ENCODE measurements around the gene SMYD3.

DNA sequence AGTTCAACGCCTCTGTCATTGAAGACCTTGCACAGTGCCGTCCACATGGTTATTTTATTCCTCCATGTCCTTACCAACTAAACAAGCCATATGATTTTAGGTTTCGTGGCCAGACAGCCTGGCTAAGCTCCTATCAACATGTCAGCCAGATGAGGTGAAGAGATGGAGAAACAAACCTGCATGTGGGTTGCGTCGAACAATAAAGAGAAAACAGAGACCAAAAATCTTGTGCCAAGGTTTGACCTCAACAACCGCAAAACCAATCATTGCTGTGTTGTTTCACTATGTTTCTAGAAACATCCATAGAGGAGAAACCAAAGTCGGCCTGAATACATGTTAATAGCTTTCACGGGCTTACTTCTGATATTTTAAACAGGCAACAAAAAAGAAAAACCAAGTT, 544.6 kb downstream of the SMYD3 start:
- no peak for TF ChIP-seq POLR2AphosphoS2 (conservative IDR thresholded peaks at IDR 0.05; ENCODE audit: low read length)
- no peak for TF ChIP-seq RAD21 (conservative IDR thresholded peaks at IDR 0.05 in 1 of 2, IDR thresholded peaks at IDR 0.05 in 1 of 2)
- TF ChIP-seq, protein P1, sequence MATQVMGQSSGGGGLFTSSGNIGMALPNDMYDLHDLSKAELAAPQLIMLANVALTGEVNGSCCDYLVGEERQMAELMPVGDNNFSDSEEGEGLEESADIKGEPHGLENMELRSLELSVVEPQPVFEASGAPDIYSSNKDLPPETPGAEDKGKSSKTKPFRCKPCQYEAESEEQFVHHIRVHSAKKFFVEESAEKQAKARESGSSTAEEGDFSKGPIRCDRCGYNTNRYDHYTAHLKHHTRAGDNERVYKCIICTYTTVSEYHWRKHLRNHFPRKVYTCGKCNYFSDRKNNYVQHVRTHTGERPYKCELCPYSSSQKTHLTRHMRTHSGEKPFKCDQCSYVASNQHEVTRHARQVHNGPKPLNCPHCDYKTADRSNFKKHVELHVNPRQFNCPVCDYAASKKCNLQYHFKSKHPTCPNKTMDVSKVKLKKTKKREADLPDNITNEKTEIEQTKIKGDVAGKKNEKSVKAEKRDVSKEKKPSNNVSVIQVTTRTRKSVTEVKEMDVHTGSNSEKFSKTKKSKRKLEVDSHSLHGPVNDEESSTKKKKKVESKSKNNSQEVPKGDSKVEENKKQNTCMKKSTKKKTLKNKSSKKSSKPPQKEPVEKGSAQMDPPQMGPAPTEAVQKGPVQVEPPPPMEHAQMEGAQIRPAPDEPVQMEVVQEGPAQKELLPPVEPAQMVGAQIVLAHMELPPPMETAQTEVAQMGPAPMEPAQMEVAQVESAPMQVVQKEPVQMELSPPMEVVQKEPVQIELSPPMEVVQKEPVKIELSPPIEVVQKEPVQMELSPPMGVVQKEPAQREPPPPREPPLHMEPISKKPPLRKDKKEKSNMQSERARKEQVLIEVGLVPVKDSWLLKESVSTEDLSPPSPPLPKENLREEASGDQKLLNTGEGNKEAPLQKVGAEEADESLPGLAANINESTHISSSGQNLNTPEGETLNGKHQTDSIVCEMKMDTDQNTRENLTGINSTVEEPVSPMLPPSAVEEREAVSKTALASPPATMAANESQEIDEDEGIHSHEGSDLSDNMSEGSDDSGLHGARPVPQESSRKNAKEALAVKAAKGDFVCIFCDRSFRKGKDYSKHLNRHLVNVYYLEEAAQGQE (IDR thresholded peaks at IDR 0.05): no peak
- no peak for TF ChIP-seq EP300 (IDR thresholded peaks at IDR 0.05)
- no peak for TF ChIP-seq POLR2A (IDR thresholded peaks at IDR 0.05; ENCODE audit: low read length)
- TF ChIP-seq, protein P2, sequence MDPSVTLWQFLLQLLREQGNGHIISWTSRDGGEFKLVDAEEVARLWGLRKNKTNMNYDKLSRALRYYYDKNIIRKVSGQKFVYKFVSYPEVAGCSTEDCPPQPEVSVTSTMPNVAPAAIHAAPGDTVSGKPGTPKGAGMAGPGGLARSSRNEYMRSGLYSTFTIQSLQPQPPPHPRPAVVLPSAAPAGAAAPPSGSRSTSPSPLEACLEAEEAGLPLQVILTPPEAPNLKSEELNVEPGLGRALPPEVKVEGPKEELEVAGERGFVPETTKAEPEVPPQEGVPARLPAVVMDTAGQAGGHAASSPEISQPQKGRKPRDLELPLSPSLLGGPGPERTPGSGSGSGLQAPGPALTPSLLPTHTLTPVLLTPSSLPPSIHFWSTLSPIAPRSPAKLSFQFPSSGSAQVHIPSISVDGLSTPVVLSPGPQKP (IDR thresholded peaks at IDR 0.05; ENCODE audit: low read depth, low read length): no peak
